ENCODE results near the gene SNX4. TPM values are rescaled to one million over a fixed set of nuclear protein-coding genes. Genes with fewer than 3 reads are reported as not detected.

The SNX4 gene
- total RNA-seq, 1 experiment from 2014 or later = 23.2 TPM

DNA sequence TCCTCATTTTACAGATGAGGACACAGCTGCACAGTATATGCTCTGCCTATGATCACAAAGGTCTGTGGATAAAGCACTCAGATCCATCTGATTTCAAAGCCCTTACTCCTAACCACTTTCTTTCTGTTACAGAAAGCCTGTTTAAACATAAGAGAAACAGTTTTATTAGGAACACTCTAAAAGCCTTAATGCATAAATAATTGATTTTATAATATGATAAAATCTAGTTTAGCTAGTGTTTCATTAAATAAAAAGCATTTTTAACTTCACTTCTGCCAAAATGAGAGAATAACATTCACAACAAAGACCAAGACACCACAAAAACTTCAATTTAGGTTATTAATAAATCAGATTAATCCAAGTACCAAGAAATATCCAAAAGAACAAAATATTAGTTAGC is 21.4 kb downstream of the SNX4 start:
- H3K4me1 Mint-ChIP-seq = no peaks in the 10 kb centered on the region
- H3K27me3 Mint-ChIP-seq (ENCODE audit: low read depth) = no peaks in the 10 kb centered on the region
- TF ChIP-seq FOXK1 (CRISPR knock-in tag; IDR thresholded peaks at IDR 0.05) = no peak
- no peak for TF ChIP-seq GRHL2 (CRISPR knock-in tag; IDR thresholded peaks at IDR 0.05; ENCODE audit: insufficient replicate concordance, severe bottlenecking)
- no peak for TF ChIP-seq FOXJ3 (CRISPR knock-in tag; IDR thresholded peaks at IDR 0.05; ENCODE audit: borderline replicate concordance)
- no peak for TF ChIP-seq ZBTB21 (CRISPR knock-in tag; IDR thresholded peaks at IDR 0.05; ENCODE audit: borderline replicate concordance)
- no peak for TF ChIP-seq ATF3 (CRISPR knock-in tag; conservative IDR thresholded peaks at IDR 0.05)
- no peak for TF ChIP-seq ERG (CRISPR knock-in tag; IDR thresholded peaks at IDR 0.05)
- TF ChIP-seq, protein P1, sequence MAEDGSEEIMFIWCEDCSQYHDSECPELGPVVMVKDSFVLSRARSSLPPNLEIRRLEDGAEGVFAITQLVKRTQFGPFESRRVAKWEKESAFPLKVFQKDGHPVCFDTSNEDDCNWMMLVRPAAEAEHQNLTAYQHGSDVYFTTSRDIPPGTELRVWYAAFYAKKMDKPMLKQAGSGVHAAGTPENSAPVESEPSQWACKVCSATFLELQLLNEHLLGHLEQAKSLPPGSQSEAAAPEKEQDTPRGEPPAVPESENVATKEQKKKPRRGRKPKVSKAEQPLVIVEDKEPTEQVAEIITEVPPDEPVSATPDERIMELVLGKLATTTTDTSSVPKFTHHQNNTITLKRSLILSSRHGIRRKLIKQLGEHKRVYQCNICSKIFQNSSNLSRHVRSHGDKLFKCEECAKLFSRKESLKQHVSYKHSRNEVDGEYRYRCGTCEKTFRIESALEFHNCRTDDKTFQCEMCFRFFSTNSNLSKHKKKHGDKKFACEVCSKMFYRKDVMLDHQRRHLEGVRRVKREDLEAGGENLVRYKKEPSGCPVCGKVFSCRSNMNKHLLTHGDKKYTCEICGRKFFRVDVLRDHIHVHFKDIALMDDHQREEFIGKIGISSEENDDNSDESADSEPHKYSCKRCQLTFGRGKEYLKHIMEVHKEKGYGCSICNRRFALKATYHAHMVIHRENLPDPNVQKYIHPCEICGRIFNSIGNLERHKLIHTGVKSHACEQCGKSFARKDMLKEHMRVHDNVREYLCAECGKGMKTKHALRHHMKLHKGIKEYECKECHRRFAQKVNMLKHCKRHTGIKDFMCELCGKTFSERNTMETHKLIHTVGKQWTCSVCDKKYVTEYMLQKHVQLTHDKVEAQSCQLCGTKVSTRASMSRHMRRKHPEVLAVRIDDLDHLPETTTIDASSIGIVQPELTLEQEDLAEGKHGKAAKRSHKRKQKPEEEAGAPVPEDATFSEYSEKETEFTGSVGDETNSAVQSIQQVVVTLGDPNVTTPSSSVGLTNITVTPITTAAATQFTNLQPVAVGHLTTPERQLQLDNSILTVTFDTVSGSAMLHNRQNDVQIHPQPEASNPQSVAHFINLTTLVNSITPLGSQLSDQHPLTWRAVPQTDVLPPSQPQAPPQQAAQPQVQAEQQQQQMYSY (CRISPR knock-in tag; IDR thresholded peaks at IDR 0.05) = no peak
- TF ChIP-seq, protein P2, sequence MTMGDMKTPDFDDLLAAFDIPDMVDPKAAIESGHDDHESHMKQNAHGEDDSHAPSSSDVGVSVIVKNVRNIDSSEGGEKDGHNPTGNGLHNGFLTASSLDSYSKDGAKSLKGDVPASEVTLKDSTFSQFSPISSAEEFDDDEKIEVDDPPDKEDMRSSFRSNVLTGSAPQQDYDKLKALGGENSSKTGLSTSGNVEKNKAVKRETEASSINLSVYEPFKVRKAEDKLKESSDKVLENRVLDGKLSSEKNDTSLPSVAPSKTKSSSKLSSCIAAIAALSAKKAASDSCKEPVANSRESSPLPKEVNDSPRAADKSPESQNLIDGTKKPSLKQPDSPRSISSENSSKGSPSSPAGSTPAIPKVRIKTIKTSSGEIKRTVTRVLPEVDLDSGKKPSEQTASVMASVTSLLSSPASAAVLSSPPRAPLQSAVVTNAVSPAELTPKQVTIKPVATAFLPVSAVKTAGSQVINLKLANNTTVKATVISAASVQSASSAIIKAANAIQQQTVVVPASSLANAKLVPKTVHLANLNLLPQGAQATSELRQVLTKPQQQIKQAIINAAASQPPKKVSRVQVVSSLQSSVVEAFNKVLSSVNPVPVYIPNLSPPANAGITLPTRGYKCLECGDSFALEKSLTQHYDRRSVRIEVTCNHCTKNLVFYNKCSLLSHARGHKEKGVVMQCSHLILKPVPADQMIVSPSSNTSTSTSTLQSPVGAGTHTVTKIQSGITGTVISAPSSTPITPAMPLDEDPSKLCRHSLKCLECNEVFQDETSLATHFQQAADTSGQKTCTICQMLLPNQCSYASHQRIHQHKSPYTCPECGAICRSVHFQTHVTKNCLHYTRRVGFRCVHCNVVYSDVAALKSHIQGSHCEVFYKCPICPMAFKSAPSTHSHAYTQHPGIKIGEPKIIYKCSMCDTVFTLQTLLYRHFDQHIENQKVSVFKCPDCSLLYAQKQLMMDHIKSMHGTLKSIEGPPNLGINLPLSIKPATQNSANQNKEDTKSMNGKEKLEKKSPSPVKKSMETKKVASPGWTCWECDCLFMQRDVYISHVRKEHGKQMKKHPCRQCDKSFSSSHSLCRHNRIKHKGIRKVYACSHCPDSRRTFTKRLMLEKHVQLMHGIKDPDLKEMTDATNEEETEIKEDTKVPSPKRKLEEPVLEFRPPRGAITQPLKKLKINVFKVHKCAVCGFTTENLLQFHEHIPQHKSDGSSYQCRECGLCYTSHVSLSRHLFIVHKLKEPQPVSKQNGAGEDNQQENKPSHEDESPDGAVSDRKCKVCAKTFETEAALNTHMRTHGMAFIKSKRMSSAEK (CRISPR knock-in tag; IDR thresholded peaks at IDR 0.05; ENCODE audit: borderline replicate concordance) = no peak
- no peak for TF ChIP-seq ZNF416 (CRISPR knock-in tag; IDR thresholded peaks at IDR 0.05)
- TF ChIP-seq ZNF138 (CRISPR knock-in tag; conservative IDR thresholded peaks at IDR 0.05) = no peak
- no peak for TF ChIP-seq SMAD4 (CRISPR knock-in tag; IDR thresholded peaks at IDR 0.05)
- TF ChIP-seq IRF2 (CRISPR knock-in tag; IDR thresholded peaks at IDR 0.05; ENCODE audit: borderline replicate concordance, low read depth) = no peak
- TF ChIP-seq EMX1 (CRISPR knock-in tag; IDR thresholded peaks at IDR 0.05) = no peak
- no peak for TF ChIP-seq ZNF425 (CRISPR knock-in tag; conservative IDR thresholded peaks at IDR 0.05)
- no peak for TF ChIP-seq CREB1 (CRISPR knock-in tag; IDR thresholded peaks at IDR 0.05)
- H3K36me3 Mint-ChIP-seq = peaks cover 24% of the 10 kb centered on the region
- ChIA-PET POLR2A (no interaction called here), CTCF (no interaction called here)
- no peak overlapping the region for H3K27ac Mint-ChIP-seq
- no peak for ATAC-seq
- no peaks in the 10 kb centered on the region for H3K9me3 Mint-ChIP-seq
- H3K4me3 Mint-ChIP-seq = no peak overlapping the region
- no peak for DNase-seq (ENCODE audit: low spot score)

Measured in WTC11 (cell line).